Dedifferentiated amniotic fluid mesenchymal stem cell (primary cell): ENCODE results near the gene ABCC6.
"Not testable (repeated sequence)": the region's sequence is repeated elsewhere in the genome, so short reads cannot be mapped to it uniquely, and the experiment has no call there.

Experiments
- DNase-seq: peaks from one replicate; pipeline ENCODE4 v3.0.0-alpha.2; 2016; ENCODE audit errors: extremely low spot score

The ABCC6 gene

GRCh38 chr16:16223662-16224241, 458 bp upstream of the ABCC6 start:
- not testable (repeated sequence) for DNase-seq

GRCh38 chr16:16221382-16221781, 1.9 kb downstream of the ABCC6 start:
- DNase-seq = not testable (repeated sequence)

- not testable (repeated sequence) for DNase-seq
Observed at GRCh38 chr16:16220449-16220848, 2.8 kb downstream of the ABCC6 start.

- DNase-seq = not testable (repeated sequence)
Observed at GRCh38 chr16:16218787-16219186, 4.5 kb downstream of the ABCC6 start.

GRCh38 chr16:16218349-16218748, 4.9 kb downstream of the ABCC6 start:
- not testable (repeated sequence) for DNase-seq

- DNase-seq = peak; percentile 36
Observed at GRCh38 chr16:16213863-16214293, 9.4 kb downstream of the ABCC6 start.

GRCh38 chr16:16211404-16211803, 11.9 kb downstream of the ABCC6 start:
- DNase-seq = not testable (repeated sequence)

GRCh38 chr16:16208461-16208860, 14.8 kb downstream of the ABCC6 start:
- not testable (repeated sequence) for DNase-seq

- not testable (repeated sequence) for DNase-seq
Observed at GRCh38 chr16:16207787-16208334, 15.4 kb downstream of the ABCC6 start.

- not testable (repeated sequence) for DNase-seq
Observed at GRCh38 chr16:16207097-16207786, 16.1 kb downstream of the ABCC6 start.

GRCh38 chr16:16205864-16206263, 17.4 kb downstream of the ABCC6 start:
- DNase-seq = not testable (repeated sequence)

- not testable (repeated sequence) for DNase-seq
Observed at GRCh38 chr16:16204552-16204951, 18.7 kb downstream of the ABCC6 start.

GRCh38 chr16:16203494-16203893, 19.8 kb downstream of the ABCC6 start:
- DNase-seq = not testable (repeated sequence)

- DNase-seq = not testable (repeated sequence)
Observed at GRCh38 chr16:16202400-16203143, 20.7 kb downstream of the ABCC6 start.

GRCh38 chr16:16201880-16202279, 21.4 kb downstream of the ABCC6 start:
- DNase-seq = not testable (repeated sequence)

- DNase-seq = not testable (repeated sequence)
Observed at GRCh38 chr16:16200391-16200790, 22.9 kb downstream of the ABCC6 start.

GRCh38 chr16:16199428-16199827, 23.9 kb downstream of the ABCC6 start:
- not testable (repeated sequence) for DNase-seq

GRCh38 chr16:16197966-16198365, 25.3 kb downstream of the ABCC6 start:
- DNase-seq = no peak

- no peak for DNase-seq
Observed at GRCh38 chr16:16197331-16197730, 26.0 kb downstream of the ABCC6 start.

- no peak for DNase-seq
Observed at GRCh38 chr16:16196099-16196498, 27.2 kb downstream of the ABCC6 start.

- peak; percentile 12 for DNase-seq
Observed at GRCh38 chr16:16191493-16192167, 31.7 kb downstream of the ABCC6 start.

GRCh38 chr16:16190966-16191365, 32.3 kb downstream of the ABCC6 start:
- not testable (repeated sequence) for DNase-seq
